ENCODE measurements around the gene SHMT1. TPM values are rescaled to one million over a fixed set of nuclear protein-coding genes. Genes with fewer than 3 reads are reported as not detected.
"Not testable (repeated sequence)": the region's sequence is repeated elsewhere in the genome, so short reads cannot be mapped to it uniquely, and the experiment has no call there.

The SHMT1 gene
- total and polyA plus RNA-seq, 8 donors, result 12.4 to 50.4 (median 31.4) TPM

DNA sequence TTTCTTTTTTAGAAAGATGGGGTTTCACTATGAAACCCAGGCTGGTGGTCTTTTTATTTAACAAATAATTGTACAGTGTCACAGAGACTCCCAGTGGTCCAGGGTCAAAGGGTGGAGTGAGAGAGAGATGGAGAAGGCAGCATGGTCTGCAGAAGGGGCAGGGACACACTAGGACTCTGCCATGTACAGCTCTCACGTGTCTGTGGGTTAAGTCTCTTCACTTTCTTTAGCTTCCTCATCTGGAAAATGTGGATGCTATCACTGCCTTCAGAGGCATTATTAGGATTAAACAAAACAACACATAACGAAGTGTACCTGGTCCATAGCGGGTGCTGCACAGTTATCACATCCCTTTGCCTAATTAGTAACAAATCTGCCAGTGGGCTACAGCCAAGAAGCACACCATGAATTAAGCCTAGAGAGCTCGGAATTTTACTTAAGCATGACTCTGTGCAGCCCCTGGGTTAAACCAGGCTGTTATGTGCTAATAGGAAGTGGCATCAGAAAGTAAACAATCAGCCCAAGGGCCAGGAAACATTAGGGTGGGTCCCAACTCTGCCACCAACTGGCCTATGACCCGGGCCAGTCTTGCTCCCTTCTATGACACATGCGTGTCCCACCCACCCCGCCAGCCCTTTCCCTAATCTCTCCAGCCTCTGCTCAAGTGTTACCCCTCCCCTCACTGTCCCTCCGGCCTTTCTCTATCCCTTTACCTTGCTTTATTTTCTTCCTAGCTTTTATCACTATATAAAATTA, 62.4 kb downstream of the SHMT1 start:
- Histone ChIP-seq H3K27ac (peak overlapping the region in 2 of 5 donors; percentile 30 to 38), H3K9me3 (no peaks in the 10 kb centered on the region), H3K36me3 (peaks cover 49 to 94% (median 90%) of the 10 kb centered on the region in 4 donors), H3K4me3 (no peak overlapping the region), H3K4me1 (peaks cover 0 to 12% (median 2%) of the 10 kb centered on the region in 4 donors), H3K27me3 (no peaks in the 10 kb centered on the region)
- TF ChIP-seq POLR2A (IDR thresholded peaks at IDR 0.05), result no peak
- no peak for TF ChIP-seq POLR2AphosphoS5 (IDR thresholded peaks at IDR 0.05)
- no peak for TF ChIP-seq EP300 (IDR thresholded peaks at IDR 0.05)
- TF ChIP-seq, protein P1, sequence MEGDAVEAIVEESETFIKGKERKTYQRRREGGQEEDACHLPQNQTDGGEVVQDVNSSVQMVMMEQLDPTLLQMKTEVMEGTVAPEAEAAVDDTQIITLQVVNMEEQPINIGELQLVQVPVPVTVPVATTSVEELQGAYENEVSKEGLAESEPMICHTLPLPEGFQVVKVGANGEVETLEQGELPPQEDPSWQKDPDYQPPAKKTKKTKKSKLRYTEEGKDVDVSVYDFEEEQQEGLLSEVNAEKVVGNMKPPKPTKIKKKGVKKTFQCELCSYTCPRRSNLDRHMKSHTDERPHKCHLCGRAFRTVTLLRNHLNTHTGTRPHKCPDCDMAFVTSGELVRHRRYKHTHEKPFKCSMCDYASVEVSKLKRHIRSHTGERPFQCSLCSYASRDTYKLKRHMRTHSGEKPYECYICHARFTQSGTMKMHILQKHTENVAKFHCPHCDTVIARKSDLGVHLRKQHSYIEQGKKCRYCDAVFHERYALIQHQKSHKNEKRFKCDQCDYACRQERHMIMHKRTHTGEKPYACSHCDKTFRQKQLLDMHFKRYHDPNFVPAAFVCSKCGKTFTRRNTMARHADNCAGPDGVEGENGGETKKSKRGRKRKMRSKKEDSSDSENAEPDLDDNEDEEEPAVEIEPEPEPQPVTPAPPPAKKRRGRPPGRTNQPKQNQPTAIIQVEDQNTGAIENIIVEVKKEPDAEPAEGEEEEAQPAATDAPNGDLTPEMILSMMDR (IDR thresholded peaks at IDR 0.05), result no peak
- 69 to 84% (median 78%) methylated on average over 8 of the region's 8 CpGs for WGBS, 5 donors
- peak; percentile 33 to 42 for DNase-seq
- intact Hi-C loops (cut with DNase I; ENCODE audit: low total_unique reads), result no loop called here

DNA sequence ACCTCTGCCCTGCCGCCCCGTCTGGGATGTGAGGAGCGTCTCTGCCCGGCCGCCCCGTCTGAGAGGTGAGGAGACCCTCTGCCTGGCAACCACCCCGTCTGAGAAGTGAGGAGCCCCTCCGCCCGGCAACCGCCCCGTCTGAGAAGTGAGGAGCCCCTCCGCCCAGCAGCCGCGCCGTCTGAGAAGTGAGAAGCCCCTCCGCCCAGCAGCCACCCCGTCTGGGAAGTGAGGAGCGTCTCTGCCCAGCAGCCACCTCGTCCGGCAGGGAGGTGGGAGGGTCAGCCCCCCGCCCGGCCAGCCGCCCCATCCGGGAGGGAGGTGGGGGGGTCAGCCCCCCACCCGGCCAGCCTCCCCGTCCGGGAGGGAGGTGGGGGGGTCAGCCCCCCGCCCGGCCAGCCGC, 65.3 kb downstream of the SHMT1 start:
- H3K9me3 ChIP-seq; DNase-seq; H3K27me3 ChIP-seq; H3K4me3 ChIP-seq; H3K27ac ChIP-seq; intact Hi-C loops (cut with DNase I; ENCODE audit: low total_unique reads): not testable (repeated sequence)
- 73 to 98% (median 93%) methylated on average over 2 to 28 of the region's 30 CpGs for WGBS, 5 donors
- Histone ChIP-seq H3K4me1 (peaks cover 0 to 12% (median 2%) of the 10 kb centered on the region in 4 donors), H3K36me3 (peaks cover 42 to 94% (median 90%) of the 10 kb centered on the region in 4 donors)

DNA sequence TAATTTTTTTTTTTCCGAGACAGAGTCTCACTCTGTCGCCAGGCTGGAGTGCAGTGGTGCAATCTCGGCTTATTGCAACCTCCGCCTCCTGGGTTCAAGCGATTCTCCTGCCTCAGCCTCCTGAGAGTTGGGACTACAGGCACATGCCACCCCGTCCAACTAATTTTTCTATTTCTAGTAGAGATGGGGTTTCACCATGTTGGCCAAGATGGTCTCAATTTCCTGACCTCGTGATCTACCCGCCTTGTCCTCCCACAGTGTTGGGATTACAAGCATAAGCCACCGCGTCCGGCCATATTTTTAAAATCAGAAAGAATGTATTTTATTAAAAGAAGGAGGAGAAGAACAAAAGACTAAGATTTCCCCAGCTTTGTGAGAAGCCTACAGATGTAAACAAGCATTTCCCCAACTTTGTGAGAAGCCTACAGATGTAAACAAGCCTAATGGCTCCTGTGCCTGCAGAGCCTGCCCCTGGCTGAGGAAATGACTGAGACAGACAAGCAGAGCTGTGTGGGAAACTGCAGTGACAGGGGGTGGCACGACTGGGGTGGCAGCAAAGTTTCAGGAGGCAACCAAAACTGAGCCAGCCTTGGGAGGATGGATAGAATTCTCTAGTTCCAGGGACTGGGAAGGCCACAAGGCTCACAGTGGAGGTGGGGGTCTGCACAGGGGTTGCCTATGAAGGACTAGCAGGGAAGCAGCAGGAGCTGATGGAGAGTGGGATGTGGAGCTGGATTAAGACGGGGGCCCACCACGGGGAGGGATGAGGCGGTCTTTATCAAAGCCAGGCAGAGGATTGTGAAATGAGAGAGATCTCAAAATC, 71.4 kb downstream of the SHMT1 start:
- TF ChIP-seq, protein P1 (IDR thresholded peaks at IDR 0.05), result no peak
- TF ChIP-seq POLR2A (IDR thresholded peaks at IDR 0.05) (no peak), POLR2AphosphoS5 (IDR thresholded peaks at IDR 0.05) (no peak), EP300 (IDR thresholded peaks at IDR 0.05) (no peak)
- intact Hi-C loops (cut with DNase I; ENCODE audit: low total_unique reads), result no loop called here
- Histone ChIP-seq H3K4me3 (no peak overlapping the region), H3K4me1 (no peaks in the 10 kb centered on the region), H3K9me3 (no peaks in the 10 kb centered on the region), H3K27me3 (no peaks in the 10 kb centered on the region), H3K36me3 (peaks cover 58 to 100% (median 97%) of the 10 kb centered on the region in 4 donors), H3K27ac (no peak overlapping the region)
- no peak for DNase-seq
- WGBS, 5 donors, result 91 to 94% (median 92%) methylated on average over 15 of the region's 15 CpGs

DNA sequence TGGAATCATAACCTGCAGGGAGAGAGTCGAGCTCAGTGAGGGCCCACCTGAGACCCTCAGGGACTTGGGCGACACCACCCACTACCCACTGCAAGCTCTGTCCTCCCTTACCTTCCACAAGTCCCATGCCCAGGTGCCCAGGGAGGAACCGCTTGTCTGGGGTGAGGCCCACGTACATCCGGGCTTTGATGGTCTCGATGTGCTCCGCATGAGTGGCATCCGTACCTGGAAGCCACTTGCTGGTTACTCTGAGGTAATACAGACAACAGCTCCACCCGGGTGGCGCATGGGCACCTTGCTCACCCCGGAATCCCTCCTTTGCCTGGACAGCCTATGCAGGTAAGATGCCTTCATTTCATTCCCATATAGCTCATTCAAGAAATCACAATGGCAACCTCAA, 78.1 kb downstream of the SHMT1 start:
- WGBS, 5 donors, result 90 to 98% (median 97%) methylated on average over 6 to 11 of the region's 11 CpGs
- DNase-seq, result no peak

More for the DNA sequence above, 78.1 kb downstream of the SHMT1 start:
- intact Hi-C loops (cut with DNase I; ENCODE audit: low total_unique reads), result no loop called here
- Histone ChIP-seq H3K27me3 (no peaks in the 10 kb centered on the region), H3K27ac (no peak overlapping the region), H3K9me3 (no peaks in the 10 kb centered on the region), H3K4me3 (no peak overlapping the region), H3K4me1 (peaks cover 0 to 5% (median 0%) of the 10 kb centered on the region in 4 donors), H3K36me3 (peaks cover 81 to 100% (median 99%) of the 10 kb centered on the region in 4 donors)
- no peak for TF ChIP-seq POLR2AphosphoS5 (IDR thresholded peaks at IDR 0.05)
- no peak for TF ChIP-seq POLR2A (IDR thresholded peaks at IDR 0.05)
- TF ChIP-seq EP300 (IDR thresholded peaks at IDR 0.05), result no peak
- TF ChIP-seq, protein P1 (IDR thresholded peaks at IDR 0.05), result no peak

Measured in stomach (tissue), 9 donors.